ENCODE measurements around the gene CCDC88C. TPM values are rescaled to one million over a fixed set of nuclear protein-coding genes. Genes with fewer than 3 reads are reported as not detected.
A peak's percentile ranks its signal among the peaks of the same experiment; 100 is the strongest.

Gene CCDC88C
- total RNA-seq, 1 donor: 174 TPM

DNA sequence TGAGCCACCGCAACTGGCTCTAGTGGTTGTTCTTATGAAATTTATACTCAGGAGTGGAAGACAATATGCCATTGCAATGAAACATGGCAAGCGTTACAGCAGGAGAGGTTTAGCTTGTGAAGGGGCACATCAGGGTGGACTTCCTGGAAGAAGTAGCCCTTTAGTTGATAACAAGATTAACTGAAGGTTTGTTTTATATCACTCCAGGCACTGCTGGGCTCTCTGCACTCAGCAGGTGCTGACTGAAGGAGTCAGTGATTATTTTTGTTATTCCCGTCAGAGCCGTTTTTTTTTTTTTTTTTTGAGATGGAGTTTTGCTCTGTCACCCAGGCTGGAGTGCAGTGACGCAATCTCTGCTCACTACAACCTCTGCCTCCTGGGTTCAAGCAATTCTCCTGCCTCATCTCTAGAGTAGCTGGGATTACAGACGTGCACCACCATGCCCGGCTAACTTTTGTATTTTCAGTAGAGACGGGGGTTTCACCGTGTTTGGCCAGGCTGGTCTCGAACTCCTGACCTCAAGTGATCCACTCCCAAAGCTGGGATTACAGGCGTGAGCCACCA lies 155.6 kb downstream of the CCDC88C start:
- Histone ChIP-seq H3K4me1 (ENCODE audit: insufficient read depth, low read length) (peaks cover 21% of the 10 kb centered on the region), H3K9me3 (ENCODE audit: low read depth, low read length) (no peaks in the 10 kb centered on the region), H3K27me3 (ENCODE audit: insufficient read depth, low read length) (peaks cover 19% of the 10 kb centered on the region), H3K4me3 (ENCODE audit: low read length) (no peak overlapping the region)

DNA sequence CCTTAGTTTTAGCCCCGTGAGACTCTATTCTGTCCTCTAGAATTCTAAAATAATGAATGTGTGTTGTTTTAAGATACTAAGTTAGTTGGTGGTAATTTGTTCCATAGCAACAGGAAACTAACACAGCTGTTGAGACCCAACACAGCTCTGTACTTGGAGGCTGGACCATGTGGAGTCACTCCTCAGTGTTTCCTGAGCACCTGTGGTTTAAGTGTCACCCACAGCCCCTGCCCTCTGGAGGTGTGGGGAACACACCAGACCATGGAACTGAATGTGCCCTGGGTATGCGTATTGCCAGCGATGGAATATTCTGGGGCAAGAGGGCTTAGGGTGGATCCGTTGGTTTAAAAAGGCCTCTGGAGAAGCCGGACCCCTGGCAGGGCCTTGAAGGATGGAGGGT lies 156.5 kb downstream of the CCDC88C start:
- Histone ChIP-seq H3K4me3 (ENCODE audit: low read length) (no peak overlapping the region), H3K9me3 (ENCODE audit: low read depth, low read length) (no peaks in the 10 kb centered on the region), H3K27me3 (ENCODE audit: insufficient read depth, low read length) (peaks cover 19% of the 10 kb centered on the region), H3K4me1 (ENCODE audit: insufficient read depth, low read length) (peaks cover 21% of the 10 kb centered on the region)

DNA sequence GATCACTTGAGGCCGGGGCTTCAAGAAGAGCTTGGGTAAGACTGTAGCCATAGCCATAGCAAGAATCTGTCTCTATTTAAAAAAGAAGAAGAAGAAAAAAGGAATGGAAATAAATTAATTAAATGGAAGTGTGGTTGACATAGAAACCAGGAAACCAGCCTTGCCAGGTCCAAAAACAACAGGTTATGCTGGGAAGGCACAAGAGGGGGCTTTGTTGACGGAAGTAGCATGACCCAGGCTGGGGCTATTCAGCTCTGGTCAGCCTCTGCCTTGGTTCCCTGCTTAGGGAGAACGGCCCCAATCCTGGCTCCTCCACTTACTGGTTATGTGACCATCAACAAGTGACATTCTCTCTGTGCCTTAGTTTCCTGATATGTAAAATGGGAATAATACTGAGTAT lies 158.7 kb downstream of the CCDC88C start:
- no peak overlapping the region for H3K4me3 ChIP-seq (ENCODE audit: low read length)
- H3K27me3 ChIP-seq (ENCODE audit: insufficient read depth, low read length): peaks cover 8% of the 10 kb centered on the region
- peaks cover 23% of the 10 kb centered on the region for H3K4me1 ChIP-seq (ENCODE audit: insufficient read depth, low read length)
- no peaks in the 10 kb centered on the region for H3K9me3 ChIP-seq (ENCODE audit: low read depth, low read length)

DNA sequence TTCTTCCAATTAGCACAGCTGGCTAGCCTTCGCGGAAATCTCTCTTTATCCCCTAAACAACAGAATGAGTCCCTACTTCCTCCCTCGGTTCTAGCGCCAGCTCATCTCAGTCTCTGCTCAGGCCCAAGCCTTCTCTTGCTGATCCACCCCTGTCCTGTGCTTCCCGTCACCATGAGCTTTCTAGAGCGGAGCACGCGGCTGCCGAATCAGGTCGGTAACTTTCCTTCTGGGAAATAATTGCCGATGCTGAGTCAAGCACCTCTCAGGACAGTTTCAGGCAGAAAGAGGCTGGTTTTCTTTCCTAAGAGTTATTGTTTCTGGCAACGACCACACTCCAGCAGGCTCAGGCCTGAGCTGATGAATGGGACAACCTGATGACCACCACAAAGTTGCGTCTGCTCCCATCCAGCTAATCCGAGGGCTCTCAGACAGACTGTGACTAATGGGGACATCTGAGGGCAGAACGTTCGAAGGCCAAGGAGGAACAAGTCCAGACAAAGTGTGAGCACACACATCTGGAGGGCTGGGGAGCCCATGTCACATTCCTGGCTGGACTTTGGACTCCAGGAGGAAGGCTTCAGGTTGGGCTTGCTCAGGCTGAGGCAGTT lies 159.5 kb downstream of the CCDC88C start:
- peaks cover 24% of the 10 kb centered on the region for H3K4me1 ChIP-seq (ENCODE audit: insufficient read depth, low read length)
- no peak overlapping the region for H3K4me3 ChIP-seq (ENCODE audit: low read length)
- no peaks in the 10 kb centered on the region for H3K9me3 ChIP-seq (ENCODE audit: low read depth, low read length)
- peaks cover under 1% of the 10 kb centered on the region for H3K27me3 ChIP-seq (ENCODE audit: insufficient read depth, low read length)

DNA sequence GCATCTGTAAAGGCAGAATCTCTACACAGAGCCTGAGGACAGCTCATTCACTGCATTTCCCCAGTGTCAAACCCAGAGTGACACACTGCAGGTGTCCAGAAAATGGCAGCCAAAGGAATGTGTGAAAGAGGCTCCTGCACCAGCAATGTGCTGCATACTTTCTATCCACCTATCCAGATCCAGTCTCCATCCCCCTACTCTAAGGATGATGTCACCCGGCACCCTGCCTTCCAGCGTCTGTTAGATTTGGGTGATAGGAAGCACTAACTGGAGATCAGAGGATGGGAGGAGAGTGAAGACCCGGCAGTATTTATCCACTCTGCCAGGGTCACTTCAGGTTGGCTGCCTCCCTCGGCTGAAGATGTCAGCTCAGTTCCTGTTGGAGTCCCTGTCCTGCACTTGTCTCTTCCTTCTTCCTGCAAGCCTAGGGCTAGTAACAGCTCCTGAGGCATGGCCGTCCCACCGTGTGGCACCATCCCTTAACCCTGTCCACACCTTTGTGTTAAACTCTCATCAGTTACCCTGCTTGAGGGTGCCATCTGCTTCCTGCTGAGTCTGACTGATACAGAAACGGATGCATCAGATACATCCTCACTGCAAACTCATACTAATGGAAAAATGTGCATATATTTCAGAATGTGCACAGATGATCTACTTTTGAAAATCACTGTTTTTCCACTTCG lies 160.2 kb downstream of the CCDC88C start:
- Histone ChIP-seq H3K4me3 (ENCODE audit: low read length) (no peak overlapping the region), H3K27me3 (ENCODE audit: insufficient read depth, low read length) (no peaks in the 10 kb centered on the region), H3K4me1 (ENCODE audit: insufficient read depth, low read length) (peaks cover 31% of the 10 kb centered on the region), H3K9me3 (ENCODE audit: low read depth, low read length) (no peaks in the 10 kb centered on the region)

DNA sequence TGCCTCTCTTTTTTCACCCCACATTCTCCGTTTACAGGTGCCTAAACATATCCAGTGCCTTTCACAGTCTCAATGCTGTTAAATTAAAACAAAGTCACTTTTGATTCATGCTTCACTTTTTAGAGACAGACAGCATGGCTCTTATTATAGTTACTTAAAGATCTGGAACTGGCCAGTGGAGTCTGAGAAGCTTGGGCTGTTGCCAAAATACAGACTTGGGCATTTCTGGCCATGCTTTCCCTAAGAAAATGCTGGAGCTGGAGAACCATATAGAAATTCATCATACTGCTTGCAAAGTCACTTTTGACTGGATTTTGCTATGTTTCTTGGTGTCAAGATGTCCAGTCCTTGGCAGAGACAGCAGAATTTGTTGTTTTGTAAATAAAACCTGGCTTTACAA lies 161.0 kb downstream of the CCDC88C start:
- Histone ChIP-seq H3K4me1 (ENCODE audit: insufficient read depth, low read length) (peaks cover 39% of the 10 kb centered on the region), H3K9me3 (ENCODE audit: low read depth, low read length) (no peaks in the 10 kb centered on the region), H3K4me3 (ENCODE audit: low read length) (no peak overlapping the region), H3K27me3 (ENCODE audit: insufficient read depth, low read length) (no peaks in the 10 kb centered on the region)

DNA sequence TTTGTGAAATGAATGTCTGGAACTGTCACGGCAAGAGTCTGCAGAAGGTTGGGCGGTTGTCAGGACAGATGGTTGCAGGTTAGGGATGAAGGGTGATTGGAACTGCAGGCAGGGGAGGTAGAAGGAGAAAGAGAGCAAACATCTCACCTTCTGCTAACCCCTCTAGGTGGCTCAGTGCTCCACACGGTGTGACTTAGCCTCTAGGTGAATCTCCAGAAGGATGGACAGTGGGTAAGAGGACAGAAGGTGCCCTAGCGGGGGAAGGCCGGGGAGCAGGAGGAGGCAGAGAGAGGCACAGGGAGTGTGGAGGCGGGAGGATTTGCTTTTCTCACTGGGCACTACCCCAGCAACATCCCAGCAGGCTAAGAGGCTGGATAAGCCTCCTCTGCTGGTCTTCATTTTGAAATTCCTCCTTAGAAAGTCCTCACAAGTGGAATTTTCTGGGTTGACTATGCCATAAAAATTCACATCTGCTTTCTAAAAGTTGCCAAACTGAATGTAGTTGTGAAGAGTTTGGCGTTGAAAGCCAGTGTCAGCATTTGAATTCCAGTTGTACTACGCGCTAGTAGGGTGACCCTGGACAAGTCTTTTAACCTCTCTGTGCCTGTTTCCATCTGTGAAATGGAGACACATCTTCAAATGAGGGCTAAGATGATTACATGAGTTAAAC lies 162.5 kb downstream of the CCDC88C start:
- Histone ChIP-seq H3K4me3 (ENCODE audit: low read length) (no peak overlapping the region), H3K27me3 (ENCODE audit: insufficient read depth, low read length) (no peaks in the 10 kb centered on the region), H3K4me1 (ENCODE audit: insufficient read depth, low read length) (peaks cover 48% of the 10 kb centered on the region), H3K9me3 (ENCODE audit: low read depth, low read length) (no peaks in the 10 kb centered on the region)

DNA sequence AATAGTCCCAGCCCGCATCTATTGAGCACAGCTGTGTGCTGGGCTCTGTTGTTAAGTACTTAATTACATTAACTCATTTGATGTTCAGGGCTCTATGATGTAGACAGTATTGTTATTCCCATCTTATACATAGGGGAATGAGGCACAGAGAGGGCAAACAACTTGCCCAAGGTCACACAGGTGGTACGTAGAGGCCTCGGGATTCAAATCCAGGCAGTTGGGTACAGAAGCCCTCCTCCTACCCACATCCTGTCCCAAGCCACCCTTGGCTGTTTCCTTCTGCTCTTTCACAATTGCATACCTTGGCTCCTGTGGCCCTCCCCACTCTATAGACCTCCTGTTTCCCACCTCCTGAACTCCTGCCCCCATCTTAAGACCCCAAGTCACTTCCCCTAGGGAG lies 163.2 kb downstream of the CCDC88C start:
- H3K9me3 ChIP-seq (ENCODE audit: low read depth, low read length): no peaks in the 10 kb centered on the region
- H3K27me3 ChIP-seq (ENCODE audit: insufficient read depth, low read length): no peaks in the 10 kb centered on the region
- H3K4me3 ChIP-seq (ENCODE audit: low read length): no peak overlapping the region
- peaks cover 55% of the 10 kb centered on the region for H3K4me1 ChIP-seq (ENCODE audit: insufficient read depth, low read length)

DNA sequence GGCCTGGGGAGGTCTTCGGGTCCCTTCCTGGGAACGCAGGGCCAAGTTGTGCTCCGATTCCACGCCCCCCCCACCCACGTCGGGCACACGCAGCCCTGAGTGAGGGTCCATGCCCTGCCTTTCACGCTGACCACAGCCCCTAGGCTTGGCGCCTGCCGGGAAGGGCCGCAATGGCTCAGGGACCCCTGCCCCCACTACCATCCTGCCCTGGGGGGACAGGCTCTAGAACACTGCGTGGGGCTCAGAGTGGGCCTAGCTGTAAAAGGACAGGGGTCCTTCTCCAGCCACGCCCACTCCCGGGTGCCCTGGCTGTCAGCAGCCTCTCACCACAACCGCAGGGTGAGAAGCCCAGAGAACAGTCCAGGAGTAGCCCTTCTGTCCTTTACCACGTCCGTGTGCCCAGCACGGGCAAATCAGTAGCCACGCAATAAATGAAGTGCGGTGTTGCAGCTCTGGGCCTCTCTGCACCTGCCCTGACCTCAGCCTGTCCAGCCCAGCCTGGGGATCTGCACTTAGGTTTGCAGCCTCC lies 163.8 kb downstream of the CCDC88C start:
- Histone ChIP-seq H3K4me1 (ENCODE audit: insufficient read depth, low read length) (peaks cover 61% of the 10 kb centered on the region), H3K4me3 (ENCODE audit: low read length) (peak overlapping the region; percentile 36), H3K9me3 (ENCODE audit: low read depth, low read length) (no peaks in the 10 kb centered on the region), H3K27me3 (ENCODE audit: insufficient read depth, low read length) (no peaks in the 10 kb centered on the region)

DNA sequence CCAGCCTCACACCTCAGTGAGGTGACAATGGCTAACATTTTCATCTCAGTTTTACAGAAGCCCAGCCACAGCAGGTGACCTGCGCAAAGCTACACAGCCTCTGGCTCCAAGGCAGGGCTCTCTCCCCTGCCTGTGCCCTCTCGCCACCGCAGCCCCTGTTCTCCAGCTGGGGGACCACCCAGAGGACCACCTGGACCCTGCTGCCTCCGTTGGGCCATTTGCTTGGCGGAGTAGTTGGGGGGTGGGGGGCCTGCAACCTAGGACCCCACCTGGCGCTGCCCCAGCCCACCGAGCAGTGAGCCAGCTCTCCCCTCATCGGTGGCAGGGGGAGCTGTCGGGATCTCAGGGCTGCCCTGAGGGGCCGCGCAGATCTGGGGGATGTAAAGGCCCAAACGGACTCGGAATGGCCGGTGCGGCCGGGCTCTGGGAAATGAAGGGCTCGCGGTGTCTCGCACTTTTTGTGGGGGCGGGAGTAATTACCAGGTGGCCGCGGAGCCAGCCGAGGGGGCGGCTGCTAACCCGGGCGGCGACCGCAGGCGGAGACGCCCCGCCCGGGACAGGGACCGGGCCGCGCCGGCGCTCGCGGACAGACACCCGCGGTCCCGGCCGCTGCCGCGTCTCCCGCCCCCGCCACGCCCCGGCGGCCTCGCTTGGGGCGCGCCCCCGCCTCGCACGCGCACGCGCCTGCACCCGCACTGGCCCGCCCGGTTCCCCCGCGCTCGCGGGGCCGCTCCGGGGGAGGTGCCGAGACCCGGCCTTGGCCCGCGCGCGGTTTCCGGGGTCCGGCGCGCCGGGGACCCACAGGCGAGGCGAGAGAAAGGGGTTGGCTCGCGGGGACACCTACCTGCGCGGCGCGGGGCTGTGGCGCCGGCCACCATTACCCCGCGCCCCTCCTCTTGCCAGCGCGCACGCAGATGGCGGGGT lies 164.5 kb downstream of the CCDC88C start:
- no peaks in the 10 kb centered on the region for H3K9me3 ChIP-seq (ENCODE audit: low read depth, low read length)
- peak overlapping the region; percentile 36 for H3K4me3 ChIP-seq (ENCODE audit: low read length)
- peaks cover 66% of the 10 kb centered on the region for H3K4me1 ChIP-seq (ENCODE audit: insufficient read depth, low read length)
- H3K27me3 ChIP-seq (ENCODE audit: insufficient read depth, low read length): no peaks in the 10 kb centered on the region

DNA sequence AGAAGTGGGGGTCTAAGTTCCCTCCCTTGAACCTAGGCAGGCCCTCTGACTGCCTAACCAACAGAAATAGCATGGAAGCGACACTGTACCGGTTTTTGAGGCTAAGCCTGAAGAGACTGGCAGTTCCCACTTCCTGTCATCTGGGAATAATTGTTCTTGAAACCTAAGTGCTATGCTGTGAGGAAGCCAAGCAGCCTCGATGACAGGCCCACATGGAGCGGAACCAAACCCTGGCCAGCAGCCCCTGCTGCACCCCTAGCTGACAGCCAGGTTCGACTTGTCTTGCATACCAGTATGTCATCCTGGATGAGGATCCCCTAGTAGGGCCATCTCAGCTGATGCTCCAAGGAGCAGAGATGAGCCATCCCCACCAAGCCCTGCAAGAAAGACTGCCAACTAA lies 166.7 kb downstream of the CCDC88C start:
- H3K4me3 ChIP-seq (ENCODE audit: low read length): no peak overlapping the region
- no peaks in the 10 kb centered on the region for H3K9me3 ChIP-seq (ENCODE audit: low read depth, low read length)
- H3K4me1 ChIP-seq (ENCODE audit: insufficient read depth, low read length): peaks cover 84% of the 10 kb centered on the region
- H3K27me3 ChIP-seq (ENCODE audit: insufficient read depth, low read length): no peaks in the 10 kb centered on the region

DNA sequence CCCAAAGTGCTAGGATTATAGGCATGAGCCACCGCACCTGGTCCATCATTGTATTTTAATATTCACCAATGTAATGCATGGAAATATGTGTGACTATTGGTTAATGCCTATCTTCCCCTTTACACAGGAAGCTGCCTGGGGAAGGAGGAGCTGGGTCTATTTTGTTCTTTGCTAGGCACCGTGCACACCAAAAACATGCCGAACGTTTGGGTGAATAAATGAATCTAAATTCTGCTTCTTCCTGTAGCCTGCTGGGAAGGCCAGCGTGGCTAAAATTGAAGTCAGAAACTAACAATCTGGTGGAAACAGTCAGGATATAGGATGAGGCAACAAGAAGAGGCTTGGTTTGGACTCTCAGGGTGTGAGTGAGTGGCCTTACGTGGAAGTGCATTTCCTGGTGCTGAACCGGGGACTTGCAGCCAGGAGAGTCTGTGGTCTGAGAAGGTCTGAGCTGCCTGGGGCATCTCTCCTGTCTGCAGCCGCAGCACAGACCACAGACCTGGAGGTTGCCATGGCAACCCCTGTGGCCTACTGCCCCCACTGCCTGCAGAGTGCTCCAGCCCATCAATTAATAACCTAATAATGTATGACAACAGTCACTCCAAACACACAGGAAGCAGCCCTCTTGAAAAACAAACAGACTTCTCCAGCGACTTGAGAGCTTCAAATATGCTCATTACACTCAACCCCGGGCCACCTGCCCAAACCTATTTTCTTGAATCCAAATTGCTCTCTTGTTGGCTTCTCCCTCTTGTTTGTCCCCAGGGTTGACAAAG lies 167.6 kb downstream of the CCDC88C start:
- Histone ChIP-seq H3K27me3 (ENCODE audit: insufficient read depth, low read length) (no peaks in the 10 kb centered on the region), H3K4me3 (ENCODE audit: low read length) (no peak overlapping the region), H3K9me3 (ENCODE audit: low read depth, low read length) (no peaks in the 10 kb centered on the region), H3K4me1 (ENCODE audit: insufficient read depth, low read length) (peaks cover 89% of the 10 kb centered on the region)

DNA sequence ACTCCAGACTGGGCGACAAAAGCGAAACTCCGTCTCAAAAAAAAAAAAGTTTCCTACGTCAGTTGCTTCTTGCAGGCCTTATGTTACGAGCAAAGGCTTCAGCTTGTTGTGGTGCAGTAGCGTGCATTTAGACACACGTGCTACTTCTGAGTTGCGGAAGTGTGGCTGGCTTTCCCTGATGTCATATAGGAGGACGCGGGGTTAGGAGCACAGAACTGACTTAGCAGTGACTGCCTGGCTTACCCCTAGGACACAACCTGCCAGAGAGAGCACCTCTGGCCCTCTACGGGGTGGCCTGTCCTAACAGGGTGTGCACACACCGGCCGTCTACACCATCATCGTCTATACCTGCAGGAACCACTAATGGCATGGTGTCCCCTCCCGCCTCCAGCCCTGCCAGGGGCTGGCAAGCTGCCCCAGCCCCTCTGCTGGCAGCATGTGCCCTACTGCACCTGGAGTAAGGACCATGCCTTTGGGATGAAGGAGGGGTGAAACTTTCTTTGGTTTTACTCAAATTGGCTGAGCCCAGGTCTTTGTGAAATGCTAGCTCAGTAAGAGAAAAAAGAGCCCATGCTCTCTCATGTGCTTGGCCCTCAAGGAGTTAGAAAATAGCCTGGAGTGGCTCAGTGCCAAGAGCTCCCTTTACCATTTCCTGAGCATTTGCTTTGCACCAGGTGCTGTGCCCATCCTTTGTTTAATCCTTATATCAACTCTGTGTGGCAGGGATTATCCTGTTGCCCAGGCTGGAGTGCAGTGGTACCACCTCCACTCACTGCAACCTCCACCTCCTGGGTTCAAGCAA lies 171.4 kb downstream of the CCDC88C start:
- Histone ChIP-seq H3K27me3 (ENCODE audit: insufficient read depth, low read length) (no peaks in the 10 kb centered on the region), H3K4me3 (ENCODE audit: low read length) (no peak overlapping the region), H3K9me3 (ENCODE audit: low read depth, low read length) (no peaks in the 10 kb centered on the region), H3K4me1 (ENCODE audit: insufficient read depth, low read length) (peaks cover 93% of the 10 kb centered on the region)
